Measurements from ENCODE around the gene GAL3ST2. TPM values are rescaled to one million over a fixed set of nuclear protein-coding genes. Genes with fewer than 3 reads are reported as not detected.

Gene GAL3ST2
- total RNA-seq, 4 donors from 2014 or later = 1.6 TPM; not detected in 3

GRCh38 chr2:241795021-241795999 is 18.7 kb downstream of the GAL3ST2 start:
- DNase-seq = no peak
- in situ Hi-C loops (cut with MboI; ENCODE audit: low sequenced_read_pairs in 4 of 4) = no loop called here

GRCh38 chr2:241796209-241796608 is 19.6 kb downstream of the GAL3ST2 start:
- H3K27me3 ChIP-seq = no peaks in the 10 kb centered on the region
- H3K27ac ChIP-seq = no peak overlapping the region
- intact Hi-C loops (cut with DNase I; ENCODE audit: low total_unique reads) (no loop called here), in situ Hi-C loops (cut with MboI; ENCODE audit: low sequenced_read_pairs in 4 of 4) (no loop called here)
- no peak for ATAC-seq
- H3K9me3 ChIP-seq = no peaks in the 10 kb centered on the region
- H3K36me3 ChIP-seq = no peaks in the 10 kb centered on the region
- H3K4me1 ChIP-seq = no peaks in the 10 kb centered on the region
- DNase-seq = no peak
- TF ChIP-seq CTCF (IDR thresholded peaks at IDR 0.05 in 4 of 5, conservative IDR thresholded peaks at IDR 0.05 in 1 of 5) (no peak), POLR2A (IDR thresholded peaks at IDR 0.05) (no peak)
- H3K4me3 ChIP-seq = no peak overlapping the region

More at GRCh38 chr2:241795021-241795999, 18.7 kb downstream of the GAL3ST2 start:
- Histone ChIP-seq H3K4me3 (no peak overlapping the region), H3K36me3 (no peaks in the 10 kb centered on the region), H3K27me3 (no peaks in the 10 kb centered on the region), H3K4me1 (no peaks in the 10 kb centered on the region), H3K9me3 (no peaks in the 10 kb centered on the region), H3K27ac (no peak overlapping the region)
- no peak for TF ChIP-seq POLR2A (IDR thresholded peaks at IDR 0.05)
- TF ChIP-seq CTCF (IDR thresholded peaks at IDR 0.05 in 4 of 5, conservative IDR thresholded peaks at IDR 0.05 in 1 of 5) = no peak
- intact Hi-C loops (cut with DNase I; ENCODE audit: low total_unique reads) = no loop called here
- no peak for ATAC-seq

GRCh38 chr2:241796610-241797138 is 20.1 kb downstream of the GAL3ST2 start:
- H3K9me3 ChIP-seq = no peaks in the 10 kb centered on the region
- TF ChIP-seq POLR2A (IDR thresholded peaks at IDR 0.05) (no peak), CTCF (IDR thresholded peaks at IDR 0.05 in 4 of 5, conservative IDR thresholded peaks at IDR 0.05 in 1 of 5) (no peak)
- intact Hi-C loops (cut with DNase I; ENCODE audit: low total_unique reads) = no loop called here
- ATAC-seq (no peak), DNase-seq (no peak)
- in situ Hi-C loops (cut with MboI; ENCODE audit: low sequenced_read_pairs in 4 of 4) = no loop called here
- H3K27ac ChIP-seq = no peak overlapping the region
- H3K4me3 ChIP-seq = no peak overlapping the region
- H3K36me3 ChIP-seq = no peaks in the 10 kb centered on the region
- H3K4me1 ChIP-seq = no peaks in the 10 kb centered on the region
- no peaks in the 10 kb centered on the region for H3K27me3 ChIP-seq

GRCh38 chr2:241797441-241798080 is 20.9 kb downstream of the GAL3ST2 start:
- Histone ChIP-seq H3K36me3 (no peaks in the 10 kb centered on the region), H3K4me1 (no peaks in the 10 kb centered on the region), H3K27ac (no peak overlapping the region), H3K27me3 (no peaks in the 10 kb centered on the region), H3K4me3 (no peak overlapping the region), H3K9me3 (no peaks in the 10 kb centered on the region)
- intact Hi-C loops (cut with DNase I; ENCODE audit: low total_unique reads) = no loop called here
- no peak for ATAC-seq
- no peak for TF ChIP-seq CTCF (IDR thresholded peaks at IDR 0.05 in 4 of 5, conservative IDR thresholded peaks at IDR 0.05 in 1 of 5)
- TF ChIP-seq POLR2A (IDR thresholded peaks at IDR 0.05) = no peak
- in situ Hi-C loops (cut with MboI; ENCODE audit: low sequenced_read_pairs in 4 of 4) = no loop called here
- DNase-seq = peak in 1 of 2 donors; percentile 6

All from gastrocnemius medialis (tissue), 4 donors.